HG03575 (cell line): Measurements from ENCODE around the gene MS4A4E.
"Not testable (repeated sequence)": the region's sequence is repeated elsewhere in the genome, so short reads cannot be mapped to it uniquely, and the experiment has no call there.

Experiments used
- ATAC-seq: cut with Tn5 transposase; IDR thresholded peaks from one replicate; pipeline ENCODE4 v1.9.1; 2021; ENCODE audit not compliant: unreplicated experiment, insufficient number of reproducible peaks, low FRiP score; ENCODE audit errors: extremely low read depth

MS4A4E gene

DNA sequence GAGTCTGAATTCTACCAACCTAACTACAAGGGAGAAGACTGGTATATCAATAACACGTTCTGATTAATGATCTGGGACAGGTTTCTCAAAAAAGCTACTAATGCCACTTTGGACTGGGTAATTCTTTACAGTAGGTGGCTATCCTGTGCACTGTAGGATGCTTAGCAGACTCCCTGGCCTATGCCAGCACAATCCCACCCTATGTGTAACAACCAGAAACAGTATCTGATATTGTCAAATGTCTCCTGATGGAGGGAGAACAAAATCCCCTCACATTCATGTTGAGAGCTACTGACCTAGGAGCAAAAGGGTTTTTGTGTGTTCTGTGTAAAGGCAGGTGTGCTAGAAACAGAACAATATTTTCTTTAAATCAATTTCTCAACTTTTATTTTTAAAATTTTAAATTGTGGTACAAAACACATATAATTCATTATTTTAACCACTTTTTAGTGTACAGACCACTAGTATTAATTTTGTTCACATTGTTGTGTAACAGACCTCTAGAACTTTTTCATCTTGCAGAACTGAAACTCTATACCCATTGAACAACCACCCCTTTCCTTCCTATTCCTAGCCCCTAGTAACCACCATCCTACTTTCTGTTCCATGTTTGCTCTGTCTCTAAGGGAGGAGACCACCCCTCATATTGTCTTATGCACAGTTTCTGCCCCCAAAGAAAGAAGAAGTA lies 58.0 kb downstream of the MS4A4E start:
- no peak for ATAC-seq

GRCh38 chr11:60183591-60184205 lies 59.2 kb downstream of the MS4A4E start:
- ATAC-seq = no peak

DNA sequence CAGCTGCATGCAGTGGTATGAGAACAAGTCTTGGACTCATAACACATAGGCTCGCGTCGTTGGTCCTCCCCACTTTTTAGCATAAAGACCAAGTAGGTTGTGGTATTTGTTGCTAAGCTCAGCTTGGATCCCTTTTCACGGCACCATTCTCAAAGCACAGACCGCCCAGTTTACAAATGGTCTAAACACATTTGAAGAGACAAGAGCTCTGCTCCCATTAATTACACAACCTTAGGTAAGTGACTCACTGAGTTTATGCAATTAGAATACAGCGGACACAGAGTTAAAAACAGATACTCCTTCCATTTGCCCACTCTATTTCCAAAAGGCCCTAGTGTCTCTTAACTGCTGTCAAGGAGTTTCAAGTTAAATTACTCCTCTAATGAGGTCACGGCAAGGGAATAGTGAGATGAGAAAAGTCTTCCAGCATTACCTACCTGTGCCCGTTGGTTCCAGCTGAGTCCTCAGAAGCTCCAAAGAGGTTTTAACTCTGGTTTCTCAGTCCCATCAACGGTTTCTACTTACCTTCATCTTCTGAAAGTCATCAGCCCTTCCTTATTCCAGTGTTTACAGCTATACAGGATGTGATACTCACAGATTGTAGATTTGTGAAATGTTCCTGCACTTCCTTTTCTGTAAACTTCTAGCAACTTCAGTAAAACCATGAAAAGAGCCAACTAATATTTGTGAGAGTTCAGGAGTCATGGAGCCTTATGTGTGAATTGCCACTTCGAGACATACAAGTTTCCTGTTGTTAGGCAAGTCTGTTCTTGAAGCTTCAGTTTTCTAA lies 60.2 kb downstream of the MS4A4E start, which contains the start of gene MS4A6A:
MS4A6A (minus strand) TSS at position 543 of the 790 bp plus-strand sequence. CDS start 1,356 bp downstream, outside the sequence.
- no peak for ATAC-seq

DNA sequence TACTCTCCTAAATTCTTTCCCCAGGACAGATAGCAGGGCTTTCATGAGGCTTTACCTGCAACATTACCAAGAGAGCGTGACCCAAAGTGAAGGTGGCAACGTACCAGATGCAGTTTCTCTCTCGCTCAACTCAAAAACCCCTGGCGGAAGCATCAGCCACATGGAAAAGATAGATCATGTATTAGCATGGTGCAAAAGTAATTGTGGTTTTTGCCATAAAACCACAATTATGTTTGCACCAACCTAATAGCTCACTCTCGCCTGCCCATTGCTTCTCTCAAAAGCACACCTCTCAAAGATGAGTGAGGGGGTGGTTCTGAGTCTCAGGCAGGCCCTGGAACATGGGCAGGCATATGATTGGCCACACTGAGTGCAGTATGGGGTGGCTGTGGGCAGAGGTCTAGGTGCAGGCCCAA lies 67.1 kb downstream of the MS4A4E start:
- ATAC-seq = no peak

GRCh38 chr11:60172011-60172410 lies 70.9 kb downstream of the MS4A4E start:
- ATAC-seq = no peak

- ATAC-seq = no peak
Measured at GRCh38 chr11:60170566-60170965, 72.4 kb downstream of the MS4A4E start.

- no peak for ATAC-seq
Measured at GRCh38 chr11:60169264-60169915, 73.5 kb downstream of the MS4A4E start.

- no peak for ATAC-seq
Measured at GRCh38 chr11:60168306-60168705, 74.6 kb downstream of the MS4A4E start.

DNA sequence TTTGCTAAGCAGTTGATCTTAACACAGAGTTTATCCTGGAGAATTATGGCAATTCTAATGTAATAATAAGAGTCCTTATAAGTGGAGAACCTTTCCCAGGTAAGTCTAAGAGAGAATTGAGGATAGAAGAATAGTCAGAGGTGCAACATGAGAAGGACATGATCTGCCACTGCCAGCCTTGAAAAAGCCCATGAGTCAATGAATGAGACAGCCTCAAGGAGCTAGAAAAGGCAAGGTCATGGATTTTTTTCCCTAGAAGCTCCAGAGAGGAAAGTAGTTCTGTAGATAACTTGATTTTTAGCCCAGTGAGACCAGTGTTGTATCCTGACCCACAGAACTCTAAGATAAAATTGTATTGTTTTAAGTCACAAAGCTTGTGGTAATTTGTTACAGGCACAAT lies 77.0 kb downstream of the MS4A4E start:
- ATAC-seq = no peak

DNA sequence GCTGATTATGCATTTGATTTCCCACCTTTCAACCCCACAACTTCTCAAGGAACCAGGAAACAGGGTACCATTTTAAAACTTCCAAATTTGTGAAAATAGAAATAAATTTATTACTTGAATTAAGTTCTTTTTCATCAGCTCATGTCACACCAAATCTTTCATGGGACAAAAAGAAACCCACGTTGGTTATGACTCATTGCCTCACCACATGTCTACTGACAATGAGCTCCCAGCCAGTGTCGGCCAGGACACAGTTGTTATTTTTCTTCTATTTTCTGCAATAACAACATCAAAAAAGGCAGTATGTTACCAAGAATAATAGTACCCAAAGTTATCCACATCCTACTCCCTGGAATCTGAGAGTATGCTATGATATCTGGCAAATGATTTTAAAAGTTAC lies 77.4 kb downstream of the MS4A4E start:
- ATAC-seq = no peak

- ATAC-seq = no peak
Measured at GRCh38 chr11:60164550-60165075, 78.3 kb downstream of the MS4A4E start.

GRCh38 chr11:60161766-60162165 lies 81.2 kb downstream of the MS4A4E start:
- ATAC-seq = no peak

- ATAC-seq = no peak
Measured at GRCh38 chr11:60161107-60161506, 81.8 kb downstream of the MS4A4E start.

- no peak for ATAC-seq
Measured at GRCh38 chr11:60159868-60160267, 83.1 kb downstream of the MS4A4E start.

DNA sequence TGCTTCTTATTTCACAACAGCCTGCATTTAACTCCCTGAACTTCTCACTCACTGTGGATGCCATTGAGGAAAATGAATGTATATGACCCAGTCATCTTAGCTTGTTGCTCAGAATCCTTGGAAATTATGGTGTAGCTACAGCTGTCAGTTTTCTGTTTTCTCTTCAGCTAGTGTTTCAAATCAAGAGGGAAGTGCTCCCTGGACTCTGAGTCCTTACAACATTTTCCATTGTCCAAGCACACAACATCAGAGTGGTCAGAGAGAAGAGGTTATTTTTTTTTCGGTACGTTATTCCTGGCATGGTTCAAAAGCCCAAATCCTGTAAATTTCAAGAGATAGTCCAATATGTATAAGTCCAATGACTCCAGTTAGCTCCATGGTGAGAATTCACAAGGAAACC lies 83.7 kb downstream of the MS4A4E start:
- ATAC-seq = no peak

- no peak for ATAC-seq
Measured at GRCh38 chr11:60158636-60159035, 84.3 kb downstream of the MS4A4E start.

DNA sequence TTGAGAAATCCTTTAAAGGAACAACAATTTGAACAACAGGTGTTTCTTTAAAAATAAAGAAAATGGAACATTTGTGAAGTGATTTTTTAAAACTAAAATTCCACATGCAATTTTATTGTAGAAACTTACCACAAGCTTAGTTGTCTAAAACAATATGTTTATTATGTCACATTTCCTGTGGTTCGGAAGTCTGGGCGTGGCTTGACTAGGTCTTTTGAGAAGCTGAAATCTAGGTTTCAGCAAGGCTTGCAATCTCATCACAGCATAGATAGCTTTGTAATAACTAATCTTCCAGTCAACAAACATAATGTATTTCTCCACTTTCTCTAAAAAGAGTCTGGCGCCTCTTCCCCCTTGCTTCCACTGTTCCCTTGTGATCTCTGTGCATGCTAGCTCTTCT lies 87.0 kb downstream of the MS4A4E start:
- ATAC-seq = no peak

GRCh38 chr11:60152727-60153126 lies 90.2 kb downstream of the MS4A4E start:
- not testable (repeated sequence) for ATAC-seq

- no peak for ATAC-seq
Measured at GRCh38 chr11:60150279-60150678, 92.7 kb downstream of the MS4A4E start.
